Bronchus fibroblast of lung (primary cell): ENCODE results near the gene PIGV. TPM values are rescaled to one million over a fixed set of nuclear protein-coding genes. Genes with fewer than 3 reads are reported as not detected.

Experiments
- total RNA-seq: library from RNA; depleted of rRNA; stranded (reverse); fragments of >200 nt; gene quantifications from 2 replicates; pipeline ENCODE4 v1.2.3, GENCODE V29; 2015

The PIGV gene
- total RNA-seq = 18.0 and 18.2 TPM in 2 replicates

GRCh38 chr1:26787706-26788514 lies at the start of gene PIGV:
Gene PIGV (plus strand): TSS chr1:26787950. CDS start chr1:26790816, 2,866 bp downstream.

GRCh38 chr1:26826261-26827105 lies 38.7 kb downstream of the PIGV start, which contains the start of gene ZDHHC18:
Gene ZDHHC18 (plus strand): TSS chr1:26826688. CDS start chr1:26826805, 117 bp downstream.

Other genes with a start within 250 kb of the PIGV start
- gene ARID1A, start 91.9 kb upstream of the PIGV start, total RNA-seq = 20.2 and 23.6 TPM in 2 replicates
- gene ZDHHC18, start 38.7 kb downstream of the PIGV start, total RNA-seq = 14.9 and 15.3 TPM in 2 replicates
- 0.74 and 1.2 TPM in 2 replicates for gene SFN, start 75.2 kb downstream of the PIGV start, total RNA-seq
- 8.7 and 10.4 TPM in 2 replicates for gene GPN2, start 102.3 kb downstream of the PIGV start, total RNA-seq
- gene GPATCH3, start 112.5 kb downstream of the PIGV start, total RNA-seq = 7.4 and 11.7 TPM in 2 replicates
- gene NR0B2, start 126.0 kb downstream of the PIGV start, total RNA-seq = not detected in 2 replicates
- 89.9 and 95.8 TPM in 2 replicates for gene NUDC, start 133.8 kb downstream of the PIGV start, total RNA-seq
- 0.67 and 1.3 TPM in 2 replicates for gene KDF1, start 172.5 kb downstream of the PIGV start, total RNA-seq
- gene TRNP1, start 205.7 kb downstream of the PIGV start, total RNA-seq = 215 and 217 TPM in 2 replicates
- gene TENT5B, start 224.9 kb downstream of the PIGV start, total RNA-seq = 19.8 TPM in 2 replicates